ENCODE measurements around the gene MNX1.

DNA sequence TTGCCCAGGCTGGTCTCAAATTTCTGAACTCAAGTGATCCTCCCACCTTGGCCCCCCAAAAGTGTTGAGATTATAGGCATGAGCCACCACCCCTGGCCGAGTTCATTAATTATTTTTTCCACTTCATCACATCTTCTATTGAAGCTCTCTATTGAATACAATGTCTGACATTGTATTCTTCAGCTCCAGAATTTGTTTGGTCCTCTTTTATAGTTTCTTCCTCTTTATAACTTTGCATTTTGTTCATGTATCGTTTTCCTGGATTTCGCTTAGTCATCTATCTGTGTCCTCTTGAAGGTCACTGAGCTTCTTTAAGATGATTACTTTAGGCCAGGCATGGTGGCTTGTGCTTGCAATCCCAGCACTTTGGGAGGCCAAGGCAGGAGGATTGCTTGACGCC is 30.8 kb downstream of the MNX1 start:
- TF ChIP-seq, protein P1, sequence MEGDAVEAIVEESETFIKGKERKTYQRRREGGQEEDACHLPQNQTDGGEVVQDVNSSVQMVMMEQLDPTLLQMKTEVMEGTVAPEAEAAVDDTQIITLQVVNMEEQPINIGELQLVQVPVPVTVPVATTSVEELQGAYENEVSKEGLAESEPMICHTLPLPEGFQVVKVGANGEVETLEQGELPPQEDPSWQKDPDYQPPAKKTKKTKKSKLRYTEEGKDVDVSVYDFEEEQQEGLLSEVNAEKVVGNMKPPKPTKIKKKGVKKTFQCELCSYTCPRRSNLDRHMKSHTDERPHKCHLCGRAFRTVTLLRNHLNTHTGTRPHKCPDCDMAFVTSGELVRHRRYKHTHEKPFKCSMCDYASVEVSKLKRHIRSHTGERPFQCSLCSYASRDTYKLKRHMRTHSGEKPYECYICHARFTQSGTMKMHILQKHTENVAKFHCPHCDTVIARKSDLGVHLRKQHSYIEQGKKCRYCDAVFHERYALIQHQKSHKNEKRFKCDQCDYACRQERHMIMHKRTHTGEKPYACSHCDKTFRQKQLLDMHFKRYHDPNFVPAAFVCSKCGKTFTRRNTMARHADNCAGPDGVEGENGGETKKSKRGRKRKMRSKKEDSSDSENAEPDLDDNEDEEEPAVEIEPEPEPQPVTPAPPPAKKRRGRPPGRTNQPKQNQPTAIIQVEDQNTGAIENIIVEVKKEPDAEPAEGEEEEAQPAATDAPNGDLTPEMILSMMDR (IDR thresholded peaks at IDR 0.05; ENCODE audit: borderline replicate concordance, extremely low read depth, low read length, poor library complexity, severe bottlenecking), result no peak
- no peak for TF ChIP-seq EZH2 (IDR thresholded peaks at IDR 0.05; ENCODE audit: borderline replicate concordance, low read depth, low read length, severe bottlenecking)

All from DND-41 (cell line).